Umbilical cord (tissue), 2 donors: ENCODE data around the gene NIT1. TPM values are rescaled to one million over a fixed set of nuclear protein-coding genes. Genes with fewer than 3 reads are reported as not detected.

ENCODE experiments used
- DNase-seq: peaks from one replicate; pipeline ENCODE4 v3.0.0-alpha.2; 2015; ENCODE audit warnings: low spot score
- total RNA-seq: library from RNA; depleted of rRNA; stranded (reverse); fragments of >200 nt; gene quantifications from one replicate; pipeline ENCODE4 v1.2.3, GENCODE V29; 2014; ENCODE audit warnings: low replicate concordance; ENCODE audit not compliant: insufficient read depth

Gene NIT1
- total RNA-seq, 1 donor from 2014 or later = 30.6 TPM

GRCh38 chr1:161145832-161146231, 27.9 kb downstream of the NIT1 start:
- DNase-seq = no peak

GRCh38 chr1:161153176-161153575, 35.3 kb downstream of the NIT1 start:
- DNase-seq = peak; percentile 56

- peak; percentile 95 for DNase-seq
Measured at GRCh38 chr1:161153682-161154337, 35.9 kb downstream of the NIT1 start, which contains the start of gene UFC1. Gene UFC1 (plus strand): TSS chr1:161153978. CDS start chr1:161153998, 20 bp downstream.

- no peak for DNase-seq
Measured at GRCh38 chr1:161157867-161158266, 40.0 kb downstream of the NIT1 start.

GRCh38 chr1:161158316-161159010, 40.6 kb downstream of the NIT1 start:
- no peak for DNase-seq

GRCh38 chr1:161159087-161159912, 41.4 kb downstream of the NIT1 start, which contains the start of gene USP21:
Gene USP21 (plus strand): TSS chr1:161159500. CDS start chr1:161160641, 1,141 bp downstream.
- DNase-seq = peak; percentile 97

- DNase-seq = no peak
Measured at GRCh38 chr1:161159913-161160243, 42.0 kb downstream of the NIT1 start.

GRCh38 chr1:161160671-161161145, 42.8 kb downstream of the NIT1 start:
- no peak for DNase-seq

- no peak for DNase-seq
Measured at GRCh38 chr1:161161652-161162051, 43.7 kb downstream of the NIT1 start.

- no peak for DNase-seq
Measured at GRCh38 chr1:161162052-161162451, 44.1 kb downstream of the NIT1 start.

GRCh38 chr1:161162806-161163205, 44.9 kb downstream of the NIT1 start:
- DNase-seq = no peak

GRCh38 chr1:161163793-161164192, 45.9 kb downstream of the NIT1 start:
- DNase-seq = no peak

- no peak for DNase-seq
Measured at GRCh38 chr1:161164901-161165610, 47.2 kb downstream of the NIT1 start.

- peak; percentile 100 for DNase-seq
Measured at GRCh38 chr1:161165742-161166668, 48.1 kb downstream of the NIT1 start, which contains the start of gene PPOX. Gene PPOX (plus strand): TSS chr1:161166426. CDS start chr1:161166848, 422 bp downstream.

- DNase-seq = no peak
Measured at GRCh38 chr1:161166669-161167548, 49.0 kb downstream of the NIT1 start.

GRCh38 chr1:161168906-161169305, 51.0 kb downstream of the NIT1 start:
- DNase-seq = no peak
